Osteoblast (primary cell): ENCODE measurements around the gene PCDH9. TPM values are rescaled to one million over a fixed set of nuclear protein-coding genes. Genes with fewer than 3 reads are reported as not detected.

Experiments
- DNase-seq: peaks from one replicate; pipeline ENCODE4 v3.0.0; 2011; ENCODE audit warnings: low spot score, mixed read lengths; ENCODE audit not compliant: insufficient read length; ENCODE audit errors: missing footprints
- H2AFZ ChIP-seq: 2 replicates; pipeline ENCODE4 v1.6.0; 2011; ENCODE audit warnings: mild to moderate bottlenecking, low read length
- H3K27ac ChIP-seq: 2 replicates; pipeline ENCODE4 v1.5.1; 2011; ENCODE audit warnings: mild to moderate bottlenecking, low read depth, low read length, moderate library complexity
- H3K27me3 ChIP-seq: 2 replicates; pipeline ENCODE4 v1.6.0; 2012; ENCODE audit warnings: mild to moderate bottlenecking, control low read depth, inconsistent platforms, low read length, moderate library complexity; ENCODE audit not compliant: insufficient read depth
- H3K36me3 ChIP-seq: 2 replicates; pipeline ENCODE4 v1.5.1; 2011; ENCODE audit warnings: mild to moderate bottlenecking, low read length, control low read depth, moderate library complexity; ENCODE audit not compliant: insufficient read depth
- H3K4me1 ChIP-seq: 2 replicates; pipeline ENCODE4 v1.5.1; 2011; ENCODE audit warnings: mild to moderate bottlenecking, low read length, control low read depth, moderate library complexity; ENCODE audit not compliant: insufficient read depth
- H3K4me2 ChIP-seq: 2 replicates; pipeline ENCODE4 v1.6.0; 2011; ENCODE audit warnings: mild to moderate bottlenecking, low read length; ENCODE audit not compliant: insufficient read depth
- H3K4me3 ChIP-seq: fragments of 200-600 bp; sonication (generic); 3 replicates; pipeline ENCODE4 v1.5.1; 2012; ENCODE audit warnings: mild to moderate bottlenecking, low read length, inconsistent platforms; ENCODE audit not compliant: insufficient read depth
- H3K79me2 ChIP-seq: 2 replicates; pipeline ENCODE4 v1.6.0; 2012; ENCODE audit warnings: mild to moderate bottlenecking, low read length, control low read depth, inconsistent platforms; ENCODE audit not compliant: insufficient read depth
- H3K9me3 ChIP-seq: 2 replicates; pipeline ENCODE4 v1.5.1; 2011; ENCODE audit warnings: low read depth, low read length, control low read depth
- H4K20me1 ChIP-seq: 2 replicates; pipeline ENCODE4 v1.6.0; 2012; ENCODE audit warnings: mild to moderate bottlenecking, low read length, control low read depth; ENCODE audit not compliant: insufficient read depth
- total RNA-seq: library from RNA; depleted of rRNA; stranded (reverse); fragments of >200 nt; gene quantifications from 2 replicates; pipeline ENCODE4 v1.2.3, GENCODE V29; 2012
- TF ChIP-seq, protein P1 (sequence below): IDR thresholded peaks from 2 replicates; pipeline ENCODE4 v1.5.1; 2011; ENCODE audit warnings: mild to moderate bottlenecking, low read depth, low read length, moderate library complexity; ENCODE audit errors: extremely low read depth

The PCDH9 gene
- total RNA-seq, 1 donor: 1.1 TPM

GRCh38 chr13:66273011-66273410, 957.1 kb downstream of the PCDH9 start:
- H4K20me1 ChIP-seq: no peaks in the 10 kb centered on the region
- no peak overlapping the region for H2AFZ ChIP-seq
- no peaks in the 10 kb centered on the region for H3K36me3 ChIP-seq
- no peaks in the 10 kb centered on the region for H3K79me2 ChIP-seq
- H3K27me3 ChIP-seq: no peaks in the 10 kb centered on the region
- H3K4me2 ChIP-seq: no peak overlapping the region
- no peak overlapping the region for H3K4me3 ChIP-seq
- DNase-seq: no peak
- TF ChIP-seq, protein P1, sequence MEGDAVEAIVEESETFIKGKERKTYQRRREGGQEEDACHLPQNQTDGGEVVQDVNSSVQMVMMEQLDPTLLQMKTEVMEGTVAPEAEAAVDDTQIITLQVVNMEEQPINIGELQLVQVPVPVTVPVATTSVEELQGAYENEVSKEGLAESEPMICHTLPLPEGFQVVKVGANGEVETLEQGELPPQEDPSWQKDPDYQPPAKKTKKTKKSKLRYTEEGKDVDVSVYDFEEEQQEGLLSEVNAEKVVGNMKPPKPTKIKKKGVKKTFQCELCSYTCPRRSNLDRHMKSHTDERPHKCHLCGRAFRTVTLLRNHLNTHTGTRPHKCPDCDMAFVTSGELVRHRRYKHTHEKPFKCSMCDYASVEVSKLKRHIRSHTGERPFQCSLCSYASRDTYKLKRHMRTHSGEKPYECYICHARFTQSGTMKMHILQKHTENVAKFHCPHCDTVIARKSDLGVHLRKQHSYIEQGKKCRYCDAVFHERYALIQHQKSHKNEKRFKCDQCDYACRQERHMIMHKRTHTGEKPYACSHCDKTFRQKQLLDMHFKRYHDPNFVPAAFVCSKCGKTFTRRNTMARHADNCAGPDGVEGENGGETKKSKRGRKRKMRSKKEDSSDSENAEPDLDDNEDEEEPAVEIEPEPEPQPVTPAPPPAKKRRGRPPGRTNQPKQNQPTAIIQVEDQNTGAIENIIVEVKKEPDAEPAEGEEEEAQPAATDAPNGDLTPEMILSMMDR: no peak
- no peaks in the 10 kb centered on the region for H3K4me1 ChIP-seq
- H3K27ac ChIP-seq: no peak overlapping the region
- H3K9me3 ChIP-seq: peaks cover 3% of the 10 kb centered on the region

- H3K4me1 ChIP-seq: no peaks in the 10 kb centered on the region
- no peak for DNase-seq
- no peak overlapping the region for H2AFZ ChIP-seq
- H3K9me3 ChIP-seq: no peaks in the 10 kb centered on the region
- H4K20me1 ChIP-seq: no peaks in the 10 kb centered on the region
- H3K36me3 ChIP-seq: no peaks in the 10 kb centered on the region
- no peak overlapping the region for H3K4me2 ChIP-seq
- H3K4me3 ChIP-seq: no peak overlapping the region
- H3K27me3 ChIP-seq: no peaks in the 10 kb centered on the region
- no peaks in the 10 kb centered on the region for H3K79me2 ChIP-seq
- no peak overlapping the region for H3K27ac ChIP-seq
- TF ChIP-seq, protein P1: no peak
These were observed 963.4 kb downstream of the PCDH9 start for GRCh38 chr13:66266761-66267160.

DNA sequence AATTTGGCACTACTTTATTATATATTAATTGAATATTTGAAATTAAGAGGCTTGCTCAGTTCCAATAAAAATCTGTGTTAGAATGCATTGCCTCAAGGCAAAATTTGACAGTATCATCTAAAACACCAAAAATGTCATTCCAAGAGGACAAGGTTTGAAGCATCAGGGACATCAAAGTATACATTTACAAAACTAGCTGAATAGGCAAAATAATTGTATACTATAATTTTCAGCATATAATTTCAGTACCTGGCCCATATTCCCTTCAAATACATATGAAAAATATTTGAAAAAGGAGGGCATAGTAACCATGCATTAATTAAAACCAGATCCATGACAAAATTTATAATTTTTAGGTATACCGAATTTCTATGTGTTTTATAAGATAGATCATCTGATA, 963.8 kb downstream of the PCDH9 start:
- no peaks in the 10 kb centered on the region for H3K79me2 ChIP-seq
- H3K36me3 ChIP-seq: no peaks in the 10 kb centered on the region
- no peaks in the 10 kb centered on the region for H3K4me1 ChIP-seq
- TF ChIP-seq, protein P1: no peak
- H3K4me3 ChIP-seq: no peak overlapping the region
- no peak overlapping the region for H2AFZ ChIP-seq
- no peaks in the 10 kb centered on the region for H3K27me3 ChIP-seq
- no peak for DNase-seq
- no peaks in the 10 kb centered on the region for H4K20me1 ChIP-seq
- no peak overlapping the region for H3K4me2 ChIP-seq
- H3K9me3 ChIP-seq: no peaks in the 10 kb centered on the region
- no peak overlapping the region for H3K27ac ChIP-seq

DNA sequence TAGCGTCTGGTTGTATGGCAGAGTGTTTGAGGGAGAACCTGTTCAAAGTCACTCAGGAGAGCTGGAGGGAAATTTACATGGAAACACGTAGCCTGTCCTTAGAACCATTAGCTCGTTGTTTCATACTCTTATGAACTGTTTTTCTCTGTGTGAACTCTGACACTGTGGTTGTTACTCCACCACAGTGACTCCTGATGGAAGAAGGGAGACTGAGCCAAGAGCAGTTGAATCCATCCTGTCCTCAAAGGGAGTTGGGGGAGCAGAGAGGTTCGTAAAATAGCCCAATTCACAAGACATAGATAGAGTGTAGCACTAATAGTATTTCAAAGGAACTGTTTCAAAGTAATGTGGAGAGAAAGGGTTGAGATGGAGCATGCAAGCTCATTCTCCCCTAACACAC, 964.8 kb downstream of the PCDH9 start:
- no peak overlapping the region for H3K4me3 ChIP-seq
- no peaks in the 10 kb centered on the region for H3K36me3 ChIP-seq
- no peaks in the 10 kb centered on the region for H3K27me3 ChIP-seq
- H3K4me2 ChIP-seq: peak overlapping the region; percentile 44
- H4K20me1 ChIP-seq: no peaks in the 10 kb centered on the region
- TF ChIP-seq, protein P1: no peak
- no peak for DNase-seq
- H3K27ac ChIP-seq: no peak overlapping the region
- H3K9me3 ChIP-seq: no peaks in the 10 kb centered on the region
- H3K4me1 ChIP-seq: no peaks in the 10 kb centered on the region
- no peaks in the 10 kb centered on the region for H3K79me2 ChIP-seq
- H2AFZ ChIP-seq: peak overlapping the region; percentile 76
